ENCODE measurements around the gene GRM2. TPM values are rescaled to one million over a fixed set of nuclear protein-coding genes. Genes with fewer than 3 reads are reported as not detected.
A peak's percentile ranks its signal among the peaks of the same experiment; 100 is the strongest.

GRM2 gene
- total RNA-seq (0.05 TPM), polyA plus RNA-seq (0.91 TPM)
- long read RNA-seq, donor 1 = 0 reads
- long read RNA-seq, donor 2 = 0 reads
- long read RNA-seq, donor 3 = 0 reads
- long read RNA-seq, donor 4 = 0 reads
- long read RNA-seq, donor 5 = 0 reads
- long read RNA-seq, donor 6 = 0 reads
- long read RNA-seq, donor 7 = 0 reads
- long read RNA-seq, donor 8 = 0 reads
- long read RNA-seq, donor 9 = 0 reads
- long read RNA-seq, donor 10 = 0 reads

GRCh38 chr3:51706788-51707731 is at the start of gene GRM2:
Gene GRM2, plus strand, starts transcription at chr3:51707068. Its CDS starts 1,916 bp downstream, at chr3:51708984.
- DNase-seq (ENCODE audit: low read depth in 6 of 9, low spot score in 9 of 9) = peak in 8 of 9 donors; percentile 24 to 71 (median 44)
- 13% methylated on average over 69 of the region's 69 CpGs for WGBS
- peaks cover 0 to 21% of the 10 kb centered on the region in 2 donors for H3K27me3 ChIP-seq (ENCODE audit: control insufficient read depth in 2 of 2, insufficient read depth in 1 of 2, low read length in 1 of 2)
- peaks cover 5 to 9% of the 10 kb centered on the region in 2 donors for H3K4me1 ChIP-seq (ENCODE audit: control insufficient read depth in 2 of 2, insufficient read depth in 2 of 2, low read length in 2 of 2)
- peaks cover 0 to 3% of the 10 kb centered on the region in 2 donors for H3K9me3 ChIP-seq (ENCODE audit: control insufficient read depth in 2 of 2, insufficient read depth in 1 of 2, low read length in 1 of 2)
- no peak within 1 kb of the TSS for H3K4me3 ChIP-seq (ENCODE audit: low read length in 2 of 2)
- peaks cover 3 to 22% of the 10 kb centered on the region in 2 donors for H3K36me3 ChIP-seq (ENCODE audit: control insufficient read depth in 2 of 2, insufficient read depth in 2 of 2, low read length in 1 of 2)
- no peak within 1 kb of the TSS for H3K27ac ChIP-seq (ENCODE audit: low read depth in 1 of 2, low read length in 1 of 2)

- peaks cover 32 to 38% of the 10 kb centered on the region in 2 donors for H3K36me3 ChIP-seq (ENCODE audit: control insufficient read depth in 2 of 2, insufficient read depth in 2 of 2, low read length in 1 of 2)
Observed at GRCh38 chr3:51657234-51657633, 49.6 kb upstream of the GRM2 start.

GRCh38 chr3:51659942-51660341 is 46.9 kb upstream of the GRM2 start:
- Histone ChIP-seq H3K4me1 (ENCODE audit: control insufficient read depth in 2 of 2, insufficient read depth in 2 of 2, low read length in 2 of 2) (no peaks in the 10 kb centered on the region), H3K9me3 (ENCODE audit: control insufficient read depth in 2 of 2, insufficient read depth in 1 of 2, low read length in 1 of 2) (no peaks in the 10 kb centered on the region), H3K36me3 (ENCODE audit: control insufficient read depth in 2 of 2, insufficient read depth in 2 of 2, low read length in 1 of 2) (peaks cover 43 to 56% of the 10 kb centered on the region in 2 donors), H3K27me3 (ENCODE audit: control insufficient read depth in 2 of 2, insufficient read depth in 1 of 2, low read length in 1 of 2) (no peaks in the 10 kb centered on the region), H3K27ac (ENCODE audit: low read depth in 1 of 2, low read length in 1 of 2) (no peak overlapping the region), H3K4me3 (ENCODE audit: low read length in 2 of 2) (no peak overlapping the region)
- WGBS = 98% methylated on average over 9 of the region's 9 CpGs
- DNase-seq (ENCODE audit: low read depth in 6 of 9, low spot score in 9 of 9) = no peak

More at GRCh38 chr3:51657234-51657633, 49.6 kb upstream of the GRM2 start:
- Histone ChIP-seq H3K27ac (ENCODE audit: low read depth in 1 of 2, low read length in 1 of 2) (no peak overlapping the region), H3K27me3 (ENCODE audit: control insufficient read depth in 2 of 2, insufficient read depth in 1 of 2, low read length in 1 of 2) (no peaks in the 10 kb centered on the region), H3K4me3 (ENCODE audit: low read length in 2 of 2) (no peak overlapping the region), H3K9me3 (ENCODE audit: control insufficient read depth in 2 of 2, insufficient read depth in 1 of 2, low read length in 1 of 2) (no peaks in the 10 kb centered on the region), H3K4me1 (ENCODE audit: control insufficient read depth in 2 of 2, insufficient read depth in 2 of 2, low read length in 2 of 2) (no peaks in the 10 kb centered on the region)
- 96% methylated on average over 3 of the region's 3 CpGs for WGBS
- no peak for DNase-seq (ENCODE audit: low read depth in 6 of 9, low spot score in 9 of 9)

- Histone ChIP-seq H3K4me1 (ENCODE audit: control insufficient read depth in 2 of 2, insufficient read depth in 2 of 2, low read length in 2 of 2) (peaks cover 0 to 2% of the 10 kb centered on the region in 2 donors), H3K9me3 (ENCODE audit: control insufficient read depth in 2 of 2, insufficient read depth in 1 of 2, low read length in 1 of 2) (no peaks in the 10 kb centered on the region), H3K4me3 (ENCODE audit: low read length in 2 of 2) (no peak overlapping the region), H3K36me3 (ENCODE audit: control insufficient read depth in 2 of 2, insufficient read depth in 2 of 2, low read length in 1 of 2) (peaks cover 36 to 46% of the 10 kb centered on the region in 2 donors), H3K27me3 (ENCODE audit: control insufficient read depth in 2 of 2, insufficient read depth in 1 of 2, low read length in 1 of 2) (no peaks in the 10 kb centered on the region), H3K27ac (ENCODE audit: low read depth in 1 of 2, low read length in 1 of 2) (no peak overlapping the region)
- no peak for DNase-seq (ENCODE audit: low read depth in 6 of 9, low spot score in 9 of 9)
- WGBS = 97% methylated on average over 14 of the region's 14 CpGs
Observed at GRCh38 chr3:51662456-51662855, 44.4 kb upstream of the GRM2 start.

- peaks cover 6 to 35% of the 10 kb centered on the region in 2 donors for H3K4me1 ChIP-seq (ENCODE audit: control insufficient read depth in 2 of 2, insufficient read depth in 2 of 2, low read length in 2 of 2)
- H3K27me3 ChIP-seq (ENCODE audit: control insufficient read depth in 2 of 2, insufficient read depth in 1 of 2, low read length in 1 of 2) = no peaks in the 10 kb centered on the region
- DNase-seq (ENCODE audit: low read depth in 6 of 9, low spot score in 9 of 9) = no peak
- H3K36me3 ChIP-seq (ENCODE audit: control insufficient read depth in 2 of 2, insufficient read depth in 2 of 2, low read length in 1 of 2) = peaks cover 3 to 6% of the 10 kb centered on the region in 2 donors
- WGBS = 100% methylated on average over 1 of the region's 1 CpG
- no peak overlapping the region for H3K27ac ChIP-seq (ENCODE audit: low read depth in 1 of 2, low read length in 1 of 2)
- H3K9me3 ChIP-seq (ENCODE audit: control insufficient read depth in 2 of 2, insufficient read depth in 1 of 2, low read length in 1 of 2) = no peaks in the 10 kb centered on the region
- H3K4me3 ChIP-seq (ENCODE audit: low read length in 2 of 2) = no peak overlapping the region
Observed at GRCh38 chr3:51668756-51669155, 38.1 kb upstream of the GRM2 start.

GRCh38 chr3:51669241-51670052 is 37.4 kb upstream of the GRM2 start:
- H3K27ac ChIP-seq (ENCODE audit: low read depth in 1 of 2, low read length in 1 of 2) = no peak overlapping the region
- H3K4me3 ChIP-seq (ENCODE audit: low read length in 2 of 2) = no peak overlapping the region
- DNase-seq (ENCODE audit: low read depth in 6 of 9, low spot score in 9 of 9) = peak in 7 of 9 donors; percentile 40 to 82 (median 66)
- H3K4me1 ChIP-seq (ENCODE audit: control insufficient read depth in 2 of 2, insufficient read depth in 2 of 2, low read length in 2 of 2) = peaks cover 6 to 35% of the 10 kb centered on the region in 2 donors
- peaks cover 2 to 3% of the 10 kb centered on the region in 2 donors for H3K36me3 ChIP-seq (ENCODE audit: control insufficient read depth in 2 of 2, insufficient read depth in 2 of 2, low read length in 1 of 2)
- WGBS = 50% methylated on average over 9 of the region's 9 CpGs
- no peaks in the 10 kb centered on the region for H3K27me3 ChIP-seq (ENCODE audit: control insufficient read depth in 2 of 2, insufficient read depth in 1 of 2, low read length in 1 of 2)
- H3K9me3 ChIP-seq (ENCODE audit: control insufficient read depth in 2 of 2, insufficient read depth in 1 of 2, low read length in 1 of 2) = no peaks in the 10 kb centered on the region

- DNase-seq (ENCODE audit: low read depth in 6 of 9, low spot score in 9 of 9) = no peak
- H3K27me3 ChIP-seq (ENCODE audit: control insufficient read depth in 2 of 2, insufficient read depth in 1 of 2, low read length in 1 of 2) = no peaks in the 10 kb centered on the region
- peak overlapping the region; percentile 38 to 75 for H3K4me3 ChIP-seq (ENCODE audit: low read length in 2 of 2)
- H3K4me1 ChIP-seq (ENCODE audit: control insufficient read depth in 2 of 2, insufficient read depth in 2 of 2, low read length in 2 of 2) = peaks cover 6 to 35% of the 10 kb centered on the region in 2 donors
- 66% methylated on average over 15 of the region's 15 CpGs for WGBS
- no peaks in the 10 kb centered on the region for H3K9me3 ChIP-seq (ENCODE audit: control insufficient read depth in 2 of 2, insufficient read depth in 1 of 2, low read length in 1 of 2)
- H3K36me3 ChIP-seq (ENCODE audit: control insufficient read depth in 2 of 2, insufficient read depth in 2 of 2, low read length in 1 of 2) = peaks cover 3 to 5% of the 10 kb centered on the region in 2 donors
- peak overlapping the region; percentile 38 to 78 for H3K27ac ChIP-seq (ENCODE audit: low read depth in 1 of 2, low read length in 1 of 2)
Observed at GRCh38 chr3:51670053-51670822, 36.6 kb upstream of the GRM2 start.
